Measurements from ENCODE around the gene TFEB.

Gene TFEB

DNA sequence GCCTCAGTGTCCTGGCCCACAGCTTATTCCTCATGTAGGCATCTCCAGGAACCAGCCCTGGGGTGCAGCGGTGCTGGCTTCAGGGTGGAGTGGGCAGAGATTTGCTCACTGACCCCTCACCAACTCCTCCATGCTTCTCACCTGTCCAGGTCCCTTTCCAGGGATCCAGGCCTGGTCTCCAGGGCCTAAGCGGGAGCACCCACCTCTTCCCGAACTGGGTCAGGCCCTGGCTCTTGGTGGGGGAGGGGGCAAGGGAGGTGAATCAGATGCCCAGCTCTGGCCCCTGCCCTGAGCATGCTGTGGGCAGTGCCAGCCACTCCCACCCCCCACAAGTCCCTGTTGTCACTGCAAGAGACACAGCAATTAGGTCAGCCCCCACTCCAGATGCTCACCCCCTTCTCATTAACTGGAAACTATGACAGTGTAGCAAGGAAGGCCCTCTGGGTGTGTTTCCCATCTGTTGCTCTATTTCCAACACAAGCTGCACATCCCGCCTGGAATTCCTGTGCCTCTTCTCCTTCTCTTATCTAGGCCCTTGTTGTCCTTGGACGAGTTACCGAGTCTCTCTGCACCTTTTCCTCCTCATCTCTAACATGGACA is 60.1 kb downstream of the TFEB start:
- TF ChIP-seq, protein P1, sequence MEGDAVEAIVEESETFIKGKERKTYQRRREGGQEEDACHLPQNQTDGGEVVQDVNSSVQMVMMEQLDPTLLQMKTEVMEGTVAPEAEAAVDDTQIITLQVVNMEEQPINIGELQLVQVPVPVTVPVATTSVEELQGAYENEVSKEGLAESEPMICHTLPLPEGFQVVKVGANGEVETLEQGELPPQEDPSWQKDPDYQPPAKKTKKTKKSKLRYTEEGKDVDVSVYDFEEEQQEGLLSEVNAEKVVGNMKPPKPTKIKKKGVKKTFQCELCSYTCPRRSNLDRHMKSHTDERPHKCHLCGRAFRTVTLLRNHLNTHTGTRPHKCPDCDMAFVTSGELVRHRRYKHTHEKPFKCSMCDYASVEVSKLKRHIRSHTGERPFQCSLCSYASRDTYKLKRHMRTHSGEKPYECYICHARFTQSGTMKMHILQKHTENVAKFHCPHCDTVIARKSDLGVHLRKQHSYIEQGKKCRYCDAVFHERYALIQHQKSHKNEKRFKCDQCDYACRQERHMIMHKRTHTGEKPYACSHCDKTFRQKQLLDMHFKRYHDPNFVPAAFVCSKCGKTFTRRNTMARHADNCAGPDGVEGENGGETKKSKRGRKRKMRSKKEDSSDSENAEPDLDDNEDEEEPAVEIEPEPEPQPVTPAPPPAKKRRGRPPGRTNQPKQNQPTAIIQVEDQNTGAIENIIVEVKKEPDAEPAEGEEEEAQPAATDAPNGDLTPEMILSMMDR (IDR thresholded peaks at IDR 0.05): no peak
- H3K27ac ChIP-seq: no peak overlapping the region
- DNase-seq (ENCODE audit: low spot score): no peak
- H3K4me3 ChIP-seq: no peak overlapping the region

DNA sequence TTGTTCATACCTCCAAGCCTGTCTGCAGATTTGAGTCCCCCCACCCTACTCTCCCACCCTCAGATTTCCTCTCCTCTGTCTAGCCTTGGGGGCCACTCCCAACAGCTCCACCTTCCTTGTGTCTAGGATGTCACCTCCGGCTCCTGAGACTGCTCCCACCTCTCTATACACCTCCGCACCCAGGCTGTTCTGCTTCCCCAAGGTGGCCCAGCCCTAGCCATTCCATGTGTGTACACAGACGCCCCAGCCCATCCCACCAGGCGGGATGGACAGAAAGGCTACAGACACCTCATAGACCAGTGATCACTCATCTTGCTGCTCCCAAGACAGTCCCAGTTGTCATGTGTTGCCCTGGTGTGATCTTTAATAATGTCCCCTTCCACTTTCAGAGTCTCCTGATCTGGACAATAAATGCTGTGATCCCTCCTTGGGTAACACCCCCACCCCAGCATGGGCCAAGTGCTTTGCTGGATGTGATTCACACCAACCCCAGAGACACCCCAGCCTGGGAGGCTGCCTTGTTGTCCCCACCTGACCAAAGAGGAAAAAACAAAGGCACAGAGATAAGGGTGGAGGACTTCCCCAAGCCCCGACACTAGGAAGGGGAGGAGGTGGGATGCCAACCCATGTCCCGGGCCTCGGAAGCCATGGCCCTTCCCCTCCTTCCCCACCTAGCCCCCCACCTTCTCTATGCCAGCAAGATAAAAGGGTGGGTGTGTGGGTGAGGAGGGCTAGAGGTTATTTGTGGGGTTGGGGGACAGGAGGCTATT is 61.0 kb downstream of the TFEB start:
- no peak overlapping the region for H3K27ac ChIP-seq
- no peak overlapping the region for H3K4me3 ChIP-seq
- TF ChIP-seq, protein P1 (IDR thresholded peaks at IDR 0.05): no peak
- no peak for DNase-seq (ENCODE audit: low spot score)

DNA sequence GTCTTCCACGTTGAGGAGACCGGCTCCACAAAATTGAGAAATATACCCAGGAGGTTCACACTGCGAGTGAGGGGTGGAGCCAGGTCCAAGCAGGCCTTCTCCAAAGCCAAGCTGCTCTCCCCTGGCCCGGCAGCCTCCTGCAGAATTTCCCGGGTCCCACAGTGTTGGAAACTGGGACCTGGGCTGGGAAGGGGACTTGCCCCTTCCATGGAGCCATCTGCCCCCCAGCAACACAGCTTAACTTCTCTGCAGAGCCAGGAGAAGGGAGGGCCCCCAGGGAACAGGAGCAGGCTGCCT is 61.8 kb downstream of the TFEB start:
- DNase-seq (ENCODE audit: low spot score): no peak
- TF ChIP-seq, protein P1 (IDR thresholded peaks at IDR 0.05): no peak
- Histone ChIP-seq H3K4me3 (no peak overlapping the region), H3K27ac (no peak overlapping the region)

DNA sequence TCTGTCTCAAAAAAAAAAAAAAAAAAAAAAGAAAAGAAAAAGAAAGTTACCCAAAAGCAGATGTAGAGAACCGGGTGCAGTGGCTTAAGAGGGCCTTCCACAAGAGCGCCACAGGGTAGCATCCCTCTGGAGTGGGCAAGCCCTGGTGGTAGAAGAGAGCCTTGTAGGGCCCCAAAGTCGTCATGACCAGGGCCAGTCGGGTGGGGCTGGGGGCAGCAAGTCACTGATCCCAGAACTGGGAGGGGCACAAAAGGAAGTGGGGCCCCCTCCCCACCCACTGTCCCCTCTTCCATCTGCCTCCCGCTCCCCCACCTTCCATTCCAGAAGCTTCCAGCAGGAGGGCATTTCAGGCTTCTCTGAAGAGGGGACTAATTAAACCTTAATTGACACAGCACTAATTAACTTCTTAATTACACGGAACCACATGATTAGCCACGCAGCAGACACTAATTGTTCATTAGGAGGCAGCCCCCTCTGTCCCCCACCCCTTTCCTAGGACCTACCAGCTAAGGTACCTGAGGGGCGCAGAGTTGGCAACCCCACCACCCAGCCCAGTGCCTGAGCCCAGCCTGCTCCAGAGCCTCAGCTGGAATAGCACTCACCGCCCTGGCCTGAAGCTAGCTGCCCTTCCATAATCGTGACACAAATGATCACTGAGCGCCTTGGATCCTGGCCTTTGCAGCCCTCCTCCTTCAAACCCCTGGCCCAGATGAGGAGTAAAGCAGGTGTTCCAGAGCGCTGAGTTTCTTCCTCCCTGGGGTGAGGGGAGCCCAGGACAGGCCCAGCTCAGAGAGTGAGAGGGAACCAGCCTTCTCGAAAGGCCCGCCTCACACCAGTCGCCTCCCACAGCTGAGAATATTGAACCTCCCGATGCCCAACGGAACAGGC is 62.3 kb downstream of the TFEB start:
- Histone ChIP-seq H3K27ac (no peak overlapping the region), H3K4me3 (no peak overlapping the region)
- DNase-seq (ENCODE audit: low spot score): no peak
- TF ChIP-seq, protein P1 (IDR thresholded peaks at IDR 0.05): no peak

DNA sequence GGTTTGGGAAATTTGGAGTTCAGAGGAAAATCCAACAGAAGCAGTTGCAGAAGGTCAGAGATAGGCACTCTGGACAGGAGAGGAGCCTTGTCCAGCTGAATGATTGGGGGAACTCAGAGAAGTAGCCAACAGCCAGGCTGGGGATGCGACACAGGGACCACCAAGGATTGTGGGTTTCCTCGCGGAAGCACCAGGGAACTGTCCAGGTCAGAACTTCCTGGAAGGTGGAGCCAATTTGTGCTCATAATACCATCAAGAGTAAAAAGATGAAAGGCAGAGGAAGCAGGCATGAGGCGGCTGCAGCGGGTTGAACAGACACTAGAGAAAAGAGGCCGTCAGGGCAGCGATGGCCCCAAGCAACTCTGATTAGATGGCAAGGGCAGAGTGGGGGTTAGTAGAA is 63.4 kb downstream of the TFEB start:
- no peak for DNase-seq (ENCODE audit: low spot score)
- TF ChIP-seq, protein P1 (IDR thresholded peaks at IDR 0.05): no peak
- no peak overlapping the region for H3K27ac ChIP-seq
- H3K4me3 ChIP-seq: no peak overlapping the region

DNA sequence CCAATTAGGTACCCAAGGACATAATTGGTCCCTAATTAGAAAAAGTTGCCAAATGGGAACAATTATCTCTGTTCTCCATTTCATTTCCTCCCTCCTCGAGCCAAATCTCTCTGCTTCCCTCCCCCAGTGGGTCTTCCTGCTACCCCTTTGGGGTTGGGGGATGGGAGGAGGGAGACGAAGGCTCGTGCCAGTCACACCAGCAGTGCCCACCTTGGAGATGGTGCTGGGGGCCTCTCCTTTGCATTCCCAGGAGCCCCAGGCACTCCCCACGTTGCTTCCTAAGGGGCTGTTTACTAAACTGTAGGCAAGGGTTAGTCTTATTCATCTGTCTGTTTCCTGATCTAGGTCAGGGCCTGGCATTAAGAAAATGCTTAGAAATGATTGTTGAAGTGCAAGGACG is 64.0 kb downstream of the TFEB start:
- DNase-seq (ENCODE audit: low spot score): no peak
- no peak overlapping the region for H3K4me3 ChIP-seq
- no peak overlapping the region for H3K27ac ChIP-seq
- TF ChIP-seq, protein P1 (IDR thresholded peaks at IDR 0.05): no peak

All from coronary artery (tissue), 2 donors.